AG04449 (cell line): ENCODE data around the gene GPC5.
"Not testable (repeated sequence)": the region's sequence is repeated elsewhere in the genome, so short reads cannot be mapped to it uniquely, and the experiment has no call there.

Experiments
- CTCF ChIA-PET: fragments of 350-600 bp; formaldehyde crosslinking; extraction: SDS; loops from one replicate; lab custom pipeline; 2021; ENCODE audit warnings: antibody characterized with exemption; lab: Yijun Ruan, JAX
- POLR2A ChIA-PET: fragments of 400-600, 350-600 bp; formaldehyde crosslinking; extraction: SDS; loops from one replicate; lab custom pipeline; 2020; ENCODE audit warnings: antibody characterized with exemption, inconsistent platforms; lab: Yijun Ruan, JAX
- DNase-seq: peaks from one replicate; pipeline ENCODE4 v3.0.0-alpha.2; 2010; ENCODE audit warnings: low read depth, low spot score
- H3K4me3 ChIP-seq: 2 replicates; pipeline ENCODE4 v1.5.1; 2011; ENCODE audit warnings: low read depth, mild to moderate bottlenecking, control low read depth, low read length
- TF ChIP-seq, protein P1 (sequence below): IDR thresholded peaks from one replicate; pipeline ENCODE4 v1.5.1; 2011; ENCODE audit warnings: mild to moderate bottlenecking, moderate library complexity, low read length, control low read depth, inconsistent platforms; ENCODE audit not compliant: insufficient read depth; ENCODE audit errors: missing control alignments

Gene GPC5

DNA sequence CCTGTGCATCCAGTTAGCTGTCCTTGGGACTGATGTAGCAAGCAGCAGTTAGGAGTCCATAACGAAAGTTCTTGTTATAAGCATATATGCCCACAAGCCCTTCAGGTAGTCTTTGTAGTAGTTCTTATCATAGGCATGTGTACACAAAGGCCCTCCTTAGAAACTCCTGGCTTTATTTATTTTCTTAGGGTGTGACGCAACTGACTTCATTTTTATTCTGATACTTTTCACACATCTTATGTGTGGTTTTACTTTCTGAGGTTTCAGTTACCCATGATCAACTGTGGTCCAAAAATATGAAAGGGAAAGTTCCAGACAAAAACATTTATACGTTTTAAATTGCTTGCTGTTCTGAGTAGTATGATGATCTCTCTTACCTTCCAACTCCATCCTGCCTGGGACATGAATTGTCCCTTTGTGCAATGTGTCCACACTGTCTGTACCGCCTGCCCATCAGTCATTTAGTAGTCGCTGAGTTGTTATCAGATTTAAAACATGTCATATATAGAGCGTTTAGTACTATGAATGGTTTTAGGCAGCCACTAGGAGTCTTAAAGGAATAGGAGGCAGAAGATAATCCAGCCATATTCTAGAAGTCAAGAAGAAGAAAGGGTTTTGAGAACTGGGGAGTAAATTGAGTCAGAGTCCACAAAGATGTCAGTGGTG is 19.4 kb downstream of the GPC5 start:
- DNase-seq, result no peak
- H3K4me3 ChIP-seq, result no peak overlapping the region
- POLR2A ChIA-PET, result no interaction called here
- TF ChIP-seq, protein P1, sequence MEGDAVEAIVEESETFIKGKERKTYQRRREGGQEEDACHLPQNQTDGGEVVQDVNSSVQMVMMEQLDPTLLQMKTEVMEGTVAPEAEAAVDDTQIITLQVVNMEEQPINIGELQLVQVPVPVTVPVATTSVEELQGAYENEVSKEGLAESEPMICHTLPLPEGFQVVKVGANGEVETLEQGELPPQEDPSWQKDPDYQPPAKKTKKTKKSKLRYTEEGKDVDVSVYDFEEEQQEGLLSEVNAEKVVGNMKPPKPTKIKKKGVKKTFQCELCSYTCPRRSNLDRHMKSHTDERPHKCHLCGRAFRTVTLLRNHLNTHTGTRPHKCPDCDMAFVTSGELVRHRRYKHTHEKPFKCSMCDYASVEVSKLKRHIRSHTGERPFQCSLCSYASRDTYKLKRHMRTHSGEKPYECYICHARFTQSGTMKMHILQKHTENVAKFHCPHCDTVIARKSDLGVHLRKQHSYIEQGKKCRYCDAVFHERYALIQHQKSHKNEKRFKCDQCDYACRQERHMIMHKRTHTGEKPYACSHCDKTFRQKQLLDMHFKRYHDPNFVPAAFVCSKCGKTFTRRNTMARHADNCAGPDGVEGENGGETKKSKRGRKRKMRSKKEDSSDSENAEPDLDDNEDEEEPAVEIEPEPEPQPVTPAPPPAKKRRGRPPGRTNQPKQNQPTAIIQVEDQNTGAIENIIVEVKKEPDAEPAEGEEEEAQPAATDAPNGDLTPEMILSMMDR, result no peak
- CTCF ChIA-PET, result no interaction called here

DNA sequence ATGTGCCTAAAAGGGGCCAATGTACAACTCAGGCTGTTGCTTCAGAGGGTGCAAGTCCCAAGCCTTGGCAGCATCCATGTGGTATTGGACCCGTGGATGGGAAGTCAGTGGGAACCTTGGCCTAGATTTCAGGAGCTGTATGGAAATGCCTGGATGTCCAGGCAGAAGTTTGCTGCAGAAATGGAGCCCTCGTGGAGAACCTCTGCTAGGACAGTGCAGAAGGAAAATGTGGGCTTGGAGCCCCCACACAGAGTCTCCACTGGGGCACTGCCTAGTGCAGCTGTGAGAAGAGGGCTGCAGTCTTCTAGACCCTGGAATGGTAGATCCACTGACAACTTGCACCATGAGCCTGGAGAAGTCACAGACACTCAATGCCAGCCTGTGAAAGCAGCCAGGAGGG is 28.5 kb downstream of the GPC5 start:
- CTCF ChIA-PET, result no interaction called here
- POLR2A ChIA-PET, result no interaction called here
- no peak overlapping the region for H3K4me3 ChIP-seq
- no peak for DNase-seq
- TF ChIP-seq, protein P1, result no peak

DNA sequence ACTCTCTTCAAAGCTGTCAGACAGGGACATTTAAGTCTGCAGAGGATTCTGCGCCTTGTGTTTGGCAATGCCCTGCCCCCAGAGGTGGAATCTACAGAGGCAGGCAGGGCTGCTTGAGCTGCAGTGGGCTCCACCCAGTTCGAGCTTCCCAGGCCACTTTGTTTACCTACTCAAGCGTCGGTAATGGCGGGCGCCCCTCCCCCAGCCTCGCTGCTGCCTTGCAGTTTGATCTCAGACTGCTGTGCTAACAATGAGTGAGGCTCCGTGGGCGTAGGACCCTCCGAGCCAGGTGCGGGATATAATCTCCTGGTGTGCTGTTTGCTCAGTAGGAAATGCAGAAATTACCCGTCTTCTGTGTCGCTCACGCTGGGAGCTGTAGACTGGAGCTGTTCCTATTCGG is 40.3 kb downstream of the GPC5 start:
- not testable (repeated sequence) for DNase-seq

DNA sequence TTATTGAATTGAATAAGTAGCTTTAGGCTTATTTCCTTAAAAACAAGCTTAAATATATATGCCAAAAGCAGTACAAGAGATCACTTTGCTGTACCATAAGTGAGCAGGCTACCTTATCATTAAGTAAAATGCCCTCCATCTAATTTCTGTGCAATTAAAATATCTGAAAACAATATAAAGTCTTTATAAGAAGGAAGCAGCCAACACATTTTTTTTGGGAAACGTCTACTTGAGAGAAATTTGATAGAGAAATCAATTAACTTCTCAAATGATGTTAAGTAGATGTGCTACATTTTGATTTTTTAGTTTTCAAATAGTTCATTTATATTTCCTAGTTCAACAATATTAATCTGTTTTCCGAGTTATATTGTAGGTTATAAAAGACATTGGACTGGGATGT is 52.5 kb downstream of the GPC5 start:
- ChIA-PET CTCF (no interaction called here), POLR2A (no interaction called here)
- no peak for DNase-seq
- H3K4me3 ChIP-seq, result no peak overlapping the region
- TF ChIP-seq, protein P1, result no peak

More for the DNA sequence above, 40.3 kb downstream of the GPC5 start:
- H3K4me3 ChIP-seq, POLR2A ChIA-PET, CTCF ChIA-PET: not testable (repeated sequence)

DNA sequence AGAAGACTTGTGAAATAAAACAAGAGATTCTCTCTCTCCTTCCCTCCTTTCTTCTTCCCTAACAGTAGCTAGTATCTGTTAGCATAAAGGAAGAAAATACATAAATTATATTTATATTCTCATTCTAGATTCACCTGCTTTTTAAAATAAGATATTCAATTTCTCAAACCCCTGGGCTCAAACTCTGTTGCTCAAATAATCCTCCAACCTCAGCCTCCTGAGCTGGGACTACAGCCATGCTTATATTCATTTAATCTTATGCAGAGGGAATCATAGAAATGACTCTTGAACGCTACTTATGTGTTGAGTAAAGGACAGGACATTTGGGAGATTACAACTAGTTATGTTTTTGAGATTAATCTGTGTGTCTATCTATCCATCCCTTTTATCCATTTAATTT is 56.2 kb downstream of the GPC5 start:
- TF ChIP-seq, protein P1, result no peak
- POLR2A ChIA-PET, result no interaction called here
- CTCF ChIA-PET, result no interaction called here
- no peak overlapping the region for H3K4me3 ChIP-seq
- DNase-seq, result no peak

DNA sequence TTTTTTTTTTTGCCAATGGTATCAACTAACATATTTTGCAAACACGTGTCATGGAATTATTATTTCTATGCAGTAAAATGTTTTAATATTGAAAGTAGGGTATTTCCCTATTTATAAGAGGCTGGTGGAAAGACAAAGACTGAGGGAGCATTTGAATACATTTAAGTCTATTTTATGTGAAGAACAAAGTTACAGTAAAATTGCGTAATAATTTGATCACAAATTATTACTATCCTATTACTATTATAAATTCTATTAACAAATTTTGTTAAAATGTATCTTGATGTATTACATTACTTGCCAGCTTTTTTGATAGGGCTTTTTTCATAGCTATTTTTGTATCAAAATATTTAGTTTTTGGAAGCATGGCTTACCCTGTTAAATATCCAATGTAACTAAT is 58.4 kb downstream of the GPC5 start:
- TF ChIP-seq, protein P1, result no peak

DNA sequence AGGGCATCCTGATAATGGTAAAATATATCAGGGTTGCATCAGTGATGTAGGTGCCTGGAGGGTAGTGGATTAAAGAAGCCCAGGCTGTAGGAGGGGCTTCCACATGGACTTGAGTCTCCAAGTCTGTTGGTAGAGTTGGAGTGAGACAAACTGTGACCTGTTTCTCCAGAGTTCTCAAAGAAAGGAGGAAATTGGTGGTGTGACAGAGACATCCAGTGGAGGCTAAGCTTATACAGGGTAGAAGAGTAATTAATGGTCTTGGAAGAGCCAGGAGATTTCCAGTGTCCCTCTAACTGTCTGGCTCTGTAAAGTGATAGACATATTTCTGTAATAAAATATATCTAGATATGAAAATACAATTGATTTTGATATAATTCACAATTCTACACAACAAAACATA is 61.1 kb downstream of the GPC5 start:
- CTCF ChIA-PET, result no interaction called here
- POLR2A ChIA-PET, result no interaction called here
- TF ChIP-seq, protein P1, result no peak
- no peak overlapping the region for H3K4me3 ChIP-seq
- no peak for DNase-seq

More for the DNA sequence above, 58.4 kb downstream of the GPC5 start:
- no peak overlapping the region for H3K4me3 ChIP-seq
- ChIA-PET POLR2A (no interaction called here), CTCF (no interaction called here)
- no peak for DNase-seq
